ENCODE data around the gene RPL4. TPM values are rescaled to one million over a fixed set of nuclear protein-coding genes. Genes with fewer than 3 reads are reported as not detected.

The RPL4 gene
- total and polyA plus RNA-seq, 9 of the 15 experiments (the other 6 are each of a cell fraction or from before 2014, with no cell fraction given) = 2,055 to 7,760 (median 5,069) TPM

- TF ChIP-seq TRIM25 (IDR thresholded peaks at IDR 0.05; ENCODE audit: borderline replicate concordance) = no peak; the same call in 1 of the 2 replicates
- TF ChIP-seq, protein P1, sequence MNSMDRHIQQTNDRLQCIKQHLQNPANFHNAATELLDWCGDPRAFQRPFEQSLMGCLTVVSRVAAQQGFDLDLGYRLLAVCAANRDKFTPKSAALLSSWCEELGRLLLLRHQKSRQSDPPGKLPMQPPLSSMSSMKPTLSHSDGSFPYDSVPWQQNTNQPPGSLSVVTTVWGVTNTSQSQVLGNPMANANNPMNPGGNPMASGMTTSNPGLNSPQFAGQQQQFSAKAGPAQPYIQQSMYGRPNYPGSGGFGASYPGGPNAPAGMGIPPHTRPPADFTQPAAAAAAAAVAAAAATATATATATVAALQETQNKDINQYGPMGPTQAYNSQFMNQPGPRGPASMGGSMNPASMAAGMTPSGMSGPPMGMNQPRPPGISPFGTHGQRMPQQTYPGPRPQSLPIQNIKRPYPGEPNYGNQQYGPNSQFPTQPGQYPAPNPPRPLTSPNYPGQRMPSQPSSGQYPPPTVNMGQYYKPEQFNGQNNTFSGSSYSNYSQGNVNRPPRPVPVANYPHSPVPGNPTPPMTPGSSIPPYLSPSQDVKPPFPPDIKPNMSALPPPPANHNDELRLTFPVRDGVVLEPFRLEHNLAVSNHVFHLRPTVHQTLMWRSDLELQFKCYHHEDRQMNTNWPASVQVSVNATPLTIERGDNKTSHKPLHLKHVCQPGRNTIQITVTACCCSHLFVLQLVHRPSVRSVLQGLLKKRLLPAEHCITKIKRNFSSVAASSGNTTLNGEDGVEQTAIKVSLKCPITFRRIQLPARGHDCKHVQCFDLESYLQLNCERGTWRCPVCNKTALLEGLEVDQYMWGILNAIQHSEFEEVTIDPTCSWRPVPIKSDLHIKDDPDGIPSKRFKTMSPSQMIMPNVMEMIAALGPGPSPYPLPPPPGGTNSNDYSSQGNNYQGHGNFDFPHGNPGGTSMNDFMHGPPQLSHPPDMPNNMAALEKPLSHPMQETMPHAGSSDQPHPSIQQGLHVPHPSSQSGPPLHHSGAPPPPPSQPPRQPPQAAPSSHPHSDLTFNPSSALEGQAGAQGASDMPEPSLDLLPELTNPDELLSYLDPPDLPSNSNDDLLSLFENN (IDR thresholded peaks at IDR 0.05; ENCODE audit: low read depth in 2 of 2, low read length in 2 of 2) = no peak
- TF ChIP-seq NELFE (IDR thresholded peaks at IDR 0.05; ENCODE audit: insufficient read depth, insufficient read length) = no peak
- TF ChIP-seq NFXL1 (CRISPR knock-in tag; IDR thresholded peaks at IDR 0.05) = no peak
- no peak for TF ChIP-seq SMAD2 (IDR thresholded peaks at IDR 0.05; ENCODE audit: low read depth, low read length)
- peak; percentile 74 for TF ChIP-seq ZBTB40 (IDR thresholded peaks at IDR 0.05)
- TF ChIP-seq ZBTB40 (CRISPR knock-in tag; IDR thresholded peaks at IDR 0.05) = no peak
- TF ChIP-seq NRF1 (conservative IDR thresholded peaks at IDR 0.05 in 1 of 2, IDR thresholded peaks at IDR 0.05 in 1 of 2) = peak; percentile 75 to 79
- TF ChIP-seq, protein P2, sequence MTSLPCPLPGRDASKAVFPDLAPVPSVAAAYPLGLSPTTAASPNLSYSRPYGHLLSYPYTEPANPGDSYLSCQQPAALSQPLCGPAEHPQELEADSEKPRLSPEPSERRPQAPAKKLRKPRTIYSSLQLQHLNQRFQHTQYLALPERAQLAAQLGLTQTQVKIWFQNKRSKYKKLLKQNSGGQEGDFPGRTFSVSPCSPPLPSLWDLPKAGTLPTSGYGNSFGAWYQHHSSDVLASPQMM (CRISPR knock-in tag; IDR thresholded peaks at IDR 0.05) = no peak
- no peak for TF ChIP-seq ZNF589 (CRISPR knock-in tag; IDR thresholded peaks at IDR 0.05; ENCODE audit: low read depth)
- peak; percentile 62; the same call in 1 of the 2 replicates for TF ChIP-seq ZNF232 (CRISPR knock-in tag; IDR thresholded peaks at IDR 0.05)
These were observed 6.9 kb downstream of the RPL4 start, which contains the start of gene SNAPC5 (continued) for GRCh38 chr15:66497502-66498455.
